SU-DHL-6 (cell line): ENCODE measurements around the gene KDM7A.

Source experiments
- H2AFZ ChIP-seq: fragments of 200-600 bp; sonication (generic); 2 replicates; pipeline ENCODE4 v1.6.1; 2014; ENCODE audit warnings: low read depth, mild to moderate bottlenecking, moderate library complexity, mixed read lengths, antibody characterized with exemption, low read length; ENCODE audit not compliant: severe bottlenecking
- H3F3A ChIP-seq: fragments of 200-600 bp; shearing (Covaris generic); 2 replicates; pipeline ENCODE4 v1.6.0; 2016; ENCODE audit warnings: antibody characterized with exemption, mild to moderate bottlenecking; ENCODE audit not compliant: insufficient read depth
- H3K27ac ChIP-seq: fragments of 200-600 bp; sonication (generic); 2 replicates; pipeline ENCODE4 v1.5.1; 2016; ENCODE audit warnings: low read depth, mild to moderate bottlenecking, low read length, moderate library complexity, mixed read lengths
- H3K27me3 ChIP-seq: fragments of 200-600 bp; sonication (generic), shearing (Covaris generic); 2 replicates; pipeline ENCODE4 v1.6.0; 2014; ENCODE audit warnings: mild to moderate bottlenecking, low read length
- H3K36me3 ChIP-seq: fragments of 200-600 bp; sonication (generic); 2 replicates; pipeline ENCODE4 v1.6.1; 2014; ENCODE audit warnings: mild to moderate bottlenecking, low read length, mixed read lengths
- H3K4me2 ChIP-seq: fragments of 300-600, 200-600 bp; shearing (Covaris generic), sonication (generic); 2 replicates; pipeline ENCODE4 v1.6.0; 2014; ENCODE audit warnings: low read length, low read depth, mild to moderate bottlenecking; ENCODE audit not compliant: poor library complexity, severe bottlenecking
- H3K4me3 ChIP-seq: fragments of 200-600 bp; sonication (generic); 2 replicates; pipeline ENCODE4 v1.5.1; 2014; ENCODE audit warnings: antibody characterized with exemption, low read length, mild to moderate bottlenecking, mixed read lengths; ENCODE audit not compliant: insufficient read depth, poor library complexity, severe bottlenecking
- H3K79me2 ChIP-seq: fragments of 200-600 bp; sonication (generic); 2 replicates; pipeline ENCODE4 v1.6.1; 2014; ENCODE audit warnings: mild to moderate bottlenecking, low read length, moderate library complexity; ENCODE audit not compliant: insufficient read depth
- H3K9ac ChIP-seq: fragments of 200-600 bp; sonication (generic); 2 replicates; pipeline ENCODE4 v1.7.0; 2014; ENCODE audit warnings: mild to moderate bottlenecking, low read length
- H3K9me2 ChIP-seq: fragments of 200-600 bp; sonication (generic); replicated peaks from 2 replicates; pipeline ENCODE4 v1.6.1; 2014; ENCODE audit warnings: low read length; ENCODE audit not compliant: insufficient read depth
- H3K9me3 ChIP-seq: fragments of 200-600 bp; sonication (generic); 2 replicates; pipeline ENCODE4 v1.6.1; 2014; ENCODE audit warnings: low read length, mixed read lengths; ENCODE audit not compliant: insufficient read depth
- H4K20me1 ChIP-seq: fragments of 200-600 bp; sonication (generic); 2 replicates; pipeline ENCODE4 v1.6.1; 2014; ENCODE audit warnings: low read depth, mild to moderate bottlenecking, antibody characterized with exemption, low read length, moderate library complexity, mixed read lengths
- CTCF ChIP-seq: fragments of 200-600 bp; sonication (generic); IDR thresholded peaks from one replicate; pipeline ENCODE4 v1.5.1; 2017; ENCODE audit warnings: antibody characterized with exemption, mild to moderate bottlenecking, low read length, moderate library complexity; ENCODE audit not compliant: insufficient read depth, poor library complexity, severe bottlenecking
- EZH2phosphoT487 ChIP-seq: fragments of 200-600 bp; sonication (generic), shearing (Covaris generic); conservative IDR thresholded peaks from 2 replicates; pipeline ENCODE4 v1.6.1; 2018; ENCODE audit warnings: mild to moderate bottlenecking, antibody characterized with exemption, low read length, moderate library complexity, mixed read lengths

The KDM7A gene

GRCh38 chr7:140176811-140177702, at the start of gene KDM7A:
TSS of gene KDM7A (minus strand) at chr7:140176983. CDS start at chr7:140176937, 46 bp downstream.
- TF ChIP-seq EZH2phosphoT487 (no peak), CTCF (no peak)
- peaks cover 3% of the 10 kb centered on the region; the same call in 1 of the 2 replicates for H3K27me3 ChIP-seq
- H3K9me3 ChIP-seq: no peaks in the 10 kb centered on the region
- H3K9ac ChIP-seq: peak within 1 kb of the TSS; percentile 49
- peak within 1 kb of the TSS; percentile 54 for H3K4me3 ChIP-seq
- no peaks in the 10 kb centered on the region for H3K79me2 ChIP-seq
- no peaks in the 10 kb centered on the region for H3F3A ChIP-seq
- no peaks in the 10 kb centered on the region for H4K20me1 ChIP-seq
- H3K36me3 ChIP-seq: no peaks in the 10 kb centered on the region
- H3K4me2 ChIP-seq: peak within 1 kb of the TSS; percentile 82
- H2AFZ ChIP-seq: peak within 1 kb of the TSS; percentile 85
- H3K9me2 ChIP-seq: no peaks in the 10 kb centered on the region
- no peak within 1 kb of the TSS for H3K27ac ChIP-seq

DNA sequence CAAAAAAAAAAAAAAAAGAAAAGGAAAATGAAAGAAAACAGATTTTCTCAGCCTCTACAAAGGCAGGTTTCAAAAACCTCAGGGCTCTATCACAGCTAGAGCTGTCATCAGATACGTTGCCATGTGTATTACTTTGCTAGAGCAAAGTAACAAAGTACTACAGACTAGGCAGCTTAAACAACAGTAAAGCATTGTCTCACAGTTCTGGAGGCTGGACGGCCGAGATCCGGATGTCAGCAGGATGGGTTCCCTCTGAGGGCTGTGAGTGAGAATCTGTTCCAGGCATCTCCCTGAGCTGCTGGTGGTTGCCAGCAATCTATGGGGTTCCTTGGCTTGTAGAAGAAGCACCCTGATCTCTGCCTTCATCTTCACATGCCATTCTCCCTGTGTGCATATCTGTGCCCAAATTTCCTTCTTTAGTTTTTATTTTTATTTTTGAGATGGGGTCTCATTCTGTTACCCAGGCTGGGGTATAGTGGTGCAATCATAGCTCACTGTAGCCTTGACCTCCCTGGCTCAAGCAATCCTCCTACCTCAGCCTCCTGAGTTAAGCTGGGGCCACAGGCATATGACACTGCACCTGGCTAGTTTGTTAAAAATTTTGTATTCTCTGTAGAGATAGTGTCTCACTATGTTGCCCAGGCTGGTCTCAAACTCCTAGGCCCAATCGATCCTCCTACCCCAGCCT, 48.9 kb upstream of the KDM7A start:
- Histone ChIP-seq H2AFZ (no peak overlapping the region), H3K9me2 (no peaks in the 10 kb centered on the region), H3K36me3 (no peaks in the 10 kb centered on the region), H4K20me1 (no peaks in the 10 kb centered on the region), H3K79me2 (no peaks in the 10 kb centered on the region), H3K4me3 (no peak overlapping the region), H3F3A (no peaks in the 10 kb centered on the region), H3K9ac (no peak overlapping the region), H3K27me3 (no peaks in the 10 kb centered on the region), H3K9me3 (no peaks in the 10 kb centered on the region), H3K4me2 (no peak overlapping the region), H3K27ac (no peak overlapping the region)
- TF ChIP-seq CTCF (no peak), EZH2phosphoT487 (no peak)

- Histone ChIP-seq H3K9me2 (no peaks in the 10 kb centered on the region), H3K9ac (no peak overlapping the region), H3K36me3 (no peaks in the 10 kb centered on the region), H3K4me2 (no peak overlapping the region), H3K79me2 (no peaks in the 10 kb centered on the region), H3K9me3 (no peaks in the 10 kb centered on the region), H2AFZ (no peak overlapping the region), H4K20me1 (no peaks in the 10 kb centered on the region), H3K27me3 (no peaks in the 10 kb centered on the region), H3F3A (no peaks in the 10 kb centered on the region), H3K27ac (no peak overlapping the region), H3K4me3 (no peak overlapping the region)
- no peak for TF ChIP-seq CTCF
Measured at GRCh38 chr7:140223515-140224221, 46.9 kb upstream of the KDM7A start.
